Keratinocyte (primary cell): ENCODE measurements around the gene FHIT. TPM values are rescaled to one million over a fixed set of nuclear protein-coding genes. Genes with fewer than 3 reads are reported as not detected.

ENCODE experiments used
- DNase-seq: peaks from one replicate; pipeline ENCODE4 v3.0.0-alpha.2; 2011; ENCODE audit warnings: low read depth, missing footprints, low spot score
- FAIRE-seq: peaks from 2 replicates; lab custom pipeline; 2011; peaks lifted over from hg19 to GRCh38; lab: Jason Lieb, UNC
- H2AFZ ChIP-seq: 2 replicates; pipeline ENCODE4 v1.6.0; 2012; ENCODE audit warnings: low read length, control low read depth, inconsistent platforms; ENCODE audit not compliant: control insufficient read depth
- H3K27ac ChIP-seq: 2 replicates; pipeline ENCODE4 v1.5.1; 2011; ENCODE audit warnings: low read length; ENCODE audit not compliant: control insufficient read depth, insufficient read depth
- H3K27me3 ChIP-seq: 3 replicates; pipeline ENCODE4 v1.6.0; 2011; ENCODE audit warnings: low read length; ENCODE audit not compliant: control insufficient read depth, insufficient read depth; ENCODE audit errors: extremely low read depth
- H3K36me3 ChIP-seq, 2 experiments: 2 replicates in 1 of 2; 3 replicates in 1 of 2; pipeline ENCODE4 v1.5.1; 2011; ENCODE audit warnings: low read length in 2 of 2, mild to moderate bottlenecking in 1 of 2; ENCODE audit not compliant: control insufficient read depth in 2 of 2, insufficient read depth in 2 of 2; ENCODE audit errors: extremely low read depth in 1 of 2
- H3K4me1 ChIP-seq: 3 replicates; pipeline ENCODE4 v1.5.1; 2011; ENCODE audit warnings: low read length; ENCODE audit not compliant: control insufficient read depth, insufficient read depth; ENCODE audit errors: extremely low read depth
- H3K4me2 ChIP-seq: 3 replicates; pipeline ENCODE4 v1.6.0; 2011; ENCODE audit warnings: low read depth, low read length; ENCODE audit not compliant: control insufficient read depth, insufficient read depth; ENCODE audit errors: extremely low read depth
- H3K4me3 ChIP-seq, 3 experiments: fragments of 200-600 bp in 1 of 3; sonication (generic) in 1 of 3; 2 replicates in 2 of 3; 3 replicates in 1 of 3; pipeline ENCODE4 v1.5.1; 2011 to 2016; ENCODE audit warnings: low read length in 3 of 3, mild to moderate bottlenecking in 3 of 3, control low read depth in 2 of 3, inconsistent platforms in 1 of 3, low read depth in 1 of 3, mixed read lengths in 1 of 3, mixed run types in 1 of 3, moderate library complexity in 1 of 3; ENCODE audit not compliant: control insufficient read depth in 2 of 3, insufficient read depth in 2 of 3; ENCODE audit errors: extremely low read depth in 1 of 3
- H3K79me2 ChIP-seq: 2 replicates; pipeline ENCODE4 v1.6.0; 2012; ENCODE audit warnings: low read length; ENCODE audit not compliant: control insufficient read depth, insufficient read depth
- H3K9ac ChIP-seq: 3 replicates; pipeline ENCODE4 v1.6.0; 2011; ENCODE audit warnings: low read length; ENCODE audit not compliant: control insufficient read depth, insufficient read depth; ENCODE audit errors: extremely low read depth
- H3K9me1 ChIP-seq: 3 replicates; pipeline ENCODE4 v1.6.0; 2011; ENCODE audit warnings: low read length; ENCODE audit not compliant: control insufficient read depth, insufficient read depth; ENCODE audit errors: extremely low read depth
- H3K9me3 ChIP-seq: 2 replicates; pipeline ENCODE4 v1.5.1; 2012; ENCODE audit warnings: low read depth, low read length; ENCODE audit not compliant: control insufficient read depth
- H4K20me1 ChIP-seq: 3 replicates; pipeline ENCODE4 v1.6.0; 2011; ENCODE audit warnings: low read length; ENCODE audit not compliant: control insufficient read depth, insufficient read depth; ENCODE audit errors: extremely low read depth
- CTCF ChIP-seq, 3 experiments: IDR thresholded peaks in 1 of 3; conservative IDR thresholded peaks in 1 of 3; optimal IDR thresholded peaks in 1 of 3; 2 replicates in 2 of 3; 3 replicates in 1 of 3; pipeline versions ENCODE3 to v1.5.1; 2011; ENCODE audit warnings: low read length in 3 of 3, mild to moderate bottlenecking in 3 of 3, moderate library complexity in 2 of 3, control low read depth in 1 of 3, inconsistent platforms in 1 of 3; ENCODE audit not compliant: insufficient read depth in 2 of 3; ENCODE audit errors: extremely low read depth in 1 of 3
- EZH2 ChIP-seq: IDR thresholded peaks from one replicate; pipeline ENCODE4 v1.6.1; 2012; ENCODE audit warnings: inconsistent platforms, mild to moderate bottlenecking, low read length, moderate library complexity
- dilution Hi-C: fragments of 300-500 bp; cut with MboI; formaldehyde crosslinking; loops from one replicate; pipeline ENCODE4 v1.7.0; 2020; ENCODE audit warnings: low sequenced_read_pairs; ENCODE audit not compliant: extremely low pct_ligation_motif_present
- polyA plus RNA-seq, 5 experiments: library from polyadenylated mRNA; depleted of rRNA in 3 of 5; stranded (reverse) in 3 of 5; stranded (forward) in 1 of 5; unstranded in 1 of 5; fragments of >200 nt; gene quantifications; 1 replicate in 1 of 5; 2 replicates in 3 of 5; 3 replicates in 1 of 5; pipeline versions ENCODE4 v1.2.1 to v1.2.3, GENCODE V29; 2011 to 2012; ENCODE audit warnings: missing spikeins in 2 of 5, low read depth in 1 of 5, low replicate concordance in 1 of 5

Gene FHIT
- polyA plus RNA-seq, 1 donor (not counting 4 experiments of a cell fraction or from before 2014, with no cell fraction given) = 2.2 TPM

DNA sequence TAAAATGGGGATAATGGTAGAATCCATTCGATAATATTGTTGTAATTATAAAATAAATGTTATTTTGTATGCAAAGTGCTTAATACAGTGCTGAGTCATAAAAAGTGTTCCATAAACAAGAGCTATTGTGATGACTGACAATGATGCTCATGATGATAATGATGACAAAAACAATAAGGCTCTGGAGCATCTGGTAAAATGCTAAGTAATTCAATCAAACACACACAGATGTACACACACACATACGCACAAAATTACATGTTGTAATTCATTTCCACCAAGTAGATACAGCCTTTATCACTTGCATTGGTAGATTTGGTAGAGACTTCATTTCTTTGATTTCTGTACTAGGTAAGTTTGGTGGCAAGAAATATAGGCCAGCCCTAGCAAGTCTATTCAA lies 163.8 kb downstream of the FHIT start:
- H2AFZ ChIP-seq = no peak overlapping the region
- dilution Hi-C loops = no loop called here
- no peaks in the 10 kb centered on the region for H3K27me3 ChIP-seq

DNA sequence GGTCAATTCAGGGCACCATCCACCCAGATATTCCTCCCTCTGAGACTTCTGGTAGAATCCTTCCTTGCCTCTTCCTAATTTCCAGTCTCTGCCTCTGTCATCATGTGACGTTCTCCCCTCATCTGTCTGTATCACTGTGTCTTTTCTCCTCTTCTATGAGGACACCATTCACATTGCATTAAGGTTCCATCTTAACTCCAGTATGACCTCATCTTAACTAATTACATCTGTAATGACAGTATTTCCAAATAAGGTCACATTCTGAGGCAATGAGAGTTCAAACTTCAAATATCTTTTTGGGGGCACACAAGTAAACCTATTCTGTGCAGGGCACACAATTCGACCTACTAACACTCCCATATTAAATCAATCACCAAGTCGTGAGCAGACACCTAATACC lies 169.7 kb downstream of the FHIT start:
- Histone ChIP-seq H3K79me2 (no peaks in the 10 kb centered on the region), H3K4me2 (no peak overlapping the region), H3K4me1 (no peaks in the 10 kb centered on the region), H3K9ac (no peak overlapping the region), H3K9me1 (no peaks in the 10 kb centered on the region), H4K20me1 (no peaks in the 10 kb centered on the region), H3K27me3 (no peaks in the 10 kb centered on the region), H3K4me3 (no peak overlapping the region), H3K9me3 (no peaks in the 10 kb centered on the region), H3K36me3 (no peaks in the 10 kb centered on the region), H2AFZ (no peak overlapping the region), H3K27ac (no peak overlapping the region)
- no peak for DNase-seq
- TF ChIP-seq EZH2 = no peak
- TF ChIP-seq CTCF (optimal IDR thresholded peaks at IDR 0.05 in 1 of 3, IDR thresholded peaks at IDR 0.05 in 1 of 3, conservative IDR thresholded peaks at IDR 0.05 in 1 of 3; ENCODE audit: extremely low read depth in 1 of 3, insufficient read depth in 2 of 3, low read length in 3 of 3) = no peak
- dilution Hi-C loops = no loop called here
- no peak for FAIRE-seq

More for the DNA sequence above, 163.8 kb downstream of the FHIT start:
- FAIRE-seq (no peak), DNase-seq (no peak)
- Histone ChIP-seq H3K9me3 (no peaks in the 10 kb centered on the region), H3K79me2 (no peaks in the 10 kb centered on the region), H3K9me1 (no peaks in the 10 kb centered on the region), H3K9ac (no peak overlapping the region), H3K4me2 (no peak overlapping the region), H3K4me3 (no peak overlapping the region), H3K27ac (no peak overlapping the region), H4K20me1 (no peaks in the 10 kb centered on the region), H3K36me3 (no peaks in the 10 kb centered on the region), H3K4me1 (no peaks in the 10 kb centered on the region)
- no peak for TF ChIP-seq EZH2
- TF ChIP-seq CTCF (optimal IDR thresholded peaks at IDR 0.05 in 1 of 3, IDR thresholded peaks at IDR 0.05 in 1 of 3, conservative IDR thresholded peaks at IDR 0.05 in 1 of 3; ENCODE audit: extremely low read depth in 1 of 3, insufficient read depth in 2 of 3, low read length in 3 of 3) = no peak
